Endothelial cell of umbilical vein (primary cell): ENCODE data around the gene ATXN1.

ENCODE experiments used
- CTCF ChIP-seq, 2 donors: IDR thresholded peaks; 1 replicate in 1 of 2; 2 replicates in 1 of 2; pipeline ENCODE4 v1.5.1; 2011; ENCODE audit warnings: low read length in 2 of 2, mild to moderate bottlenecking in 2 of 2, moderate library complexity in 2 of 2, control low read depth in 1 of 2, inconsistent platforms in 1 of 2, low read depth in 1 of 2; ENCODE audit not compliant: insufficient read depth in 1 of 2; ENCODE audit errors: extremely low read depth in 1 of 2
- EZH2 ChIP-seq: IDR thresholded peaks from 2 replicates; pipeline ENCODE4 v1.6.1; 2012; ENCODE audit warnings: borderline replicate concordance, low read depth, mild to moderate bottlenecking, moderate library complexity, low read length, inconsistent platforms; ENCODE audit not compliant: severe bottlenecking
- GATA2 ChIP-seq: IDR thresholded peaks from 2 replicates; pipeline ENCODE4 v1.7.0; 2011; ENCODE audit warnings: low read depth, mild to moderate bottlenecking, moderate library complexity, mixed read lengths, low read length; ENCODE audit not compliant: insufficient read length, insufficient read depth
- JUN ChIP-seq: IDR thresholded peaks from 2 replicates; pipeline ENCODE4 v1.6.1; 2011; ENCODE audit warnings: borderline replicate concordance, low read depth; ENCODE audit not compliant: insufficient read length, insufficient read depth
- MYC ChIP-seq: IDR thresholded peaks from one replicate; pipeline ENCODE4 v1.6.1; 2011; ENCODE audit warnings: mild to moderate bottlenecking, low read depth, low read length
- POLR2A ChIP-seq: IDR thresholded peaks from 2 replicates; pipeline ENCODE4 v1.6.1; 2012; ENCODE audit warnings: low read depth, mild to moderate bottlenecking, control low read depth, low read length
- POLR2AphosphoS5 ChIP-seq: IDR thresholded peaks from 2 replicates; pipeline ENCODE4 v1.6.1; 2012; ENCODE audit warnings: low read depth, mild to moderate bottlenecking, control low read depth, low read length, moderate library complexity; ENCODE audit not compliant: insufficient read depth
- TF ChIP-seq, protein P1 (sequence below): IDR thresholded peaks from 2 replicates; pipeline ENCODE4 v1.6.1; 2011; ENCODE audit not compliant: insufficient read depth, insufficient read length

GRCh38 chr6:16676978-16677377 lies 84.3 kb downstream of the ATXN1 start:
- TF ChIP-seq CTCF (IDR thresholded peaks at IDR 0.05; ENCODE audit: extremely low read depth in 1 of 2, insufficient read depth in 1 of 2, low read depth in 1 of 2, low read length in 2 of 2) (no peak), MYC (no peak), GATA2 (no peak), POLR2A (no peak), JUN (no peak), EZH2 (no peak), POLR2AphosphoS5 (no peak)
- TF ChIP-seq, protein P1, sequence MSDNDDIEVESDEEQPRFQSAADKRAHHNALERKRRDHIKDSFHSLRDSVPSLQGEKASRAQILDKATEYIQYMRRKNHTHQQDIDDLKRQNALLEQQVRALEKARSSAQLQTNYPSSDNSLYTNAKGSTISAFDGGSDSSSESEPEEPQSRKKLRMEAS, result no peak
